ENCODE measurements around the gene RTN4RL1. TPM values are rescaled to one million over a fixed set of nuclear protein-coding genes. Genes with fewer than 3 reads are reported as not detected.

Gene RTN4RL1
- total and polyA plus RNA-seq, 12 donors: 1.3 to 9.4 (median 6.1) TPM

DNA sequence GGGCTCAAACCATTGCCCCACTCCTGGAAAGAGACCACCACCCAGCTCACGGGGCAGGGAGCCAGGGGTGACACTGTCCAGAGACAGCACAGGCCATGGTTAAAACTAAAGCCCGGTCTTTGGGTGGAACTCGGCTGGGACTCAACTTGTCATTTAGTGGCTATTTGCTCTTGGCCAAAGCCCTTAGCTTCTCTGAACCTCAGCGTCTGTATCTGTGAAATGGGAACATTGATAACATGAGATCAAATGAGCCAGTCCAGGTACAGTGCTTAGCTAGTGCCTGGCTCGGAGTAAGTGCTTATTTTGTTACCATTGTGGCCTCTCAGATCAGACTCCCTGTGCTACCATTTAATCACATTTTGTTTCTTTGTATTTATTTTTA is 48.5 kb downstream of the RTN4RL1 start:
- 85 to 94% (median 90%) methylated on average over 4 to 5 of the region's 5 CpGs for WGBS, 4 donors
- H3K36me3 ChIP-seq (replicated peaks in 1 of 2): no peaks in the 10 kb centered on the region

DNA sequence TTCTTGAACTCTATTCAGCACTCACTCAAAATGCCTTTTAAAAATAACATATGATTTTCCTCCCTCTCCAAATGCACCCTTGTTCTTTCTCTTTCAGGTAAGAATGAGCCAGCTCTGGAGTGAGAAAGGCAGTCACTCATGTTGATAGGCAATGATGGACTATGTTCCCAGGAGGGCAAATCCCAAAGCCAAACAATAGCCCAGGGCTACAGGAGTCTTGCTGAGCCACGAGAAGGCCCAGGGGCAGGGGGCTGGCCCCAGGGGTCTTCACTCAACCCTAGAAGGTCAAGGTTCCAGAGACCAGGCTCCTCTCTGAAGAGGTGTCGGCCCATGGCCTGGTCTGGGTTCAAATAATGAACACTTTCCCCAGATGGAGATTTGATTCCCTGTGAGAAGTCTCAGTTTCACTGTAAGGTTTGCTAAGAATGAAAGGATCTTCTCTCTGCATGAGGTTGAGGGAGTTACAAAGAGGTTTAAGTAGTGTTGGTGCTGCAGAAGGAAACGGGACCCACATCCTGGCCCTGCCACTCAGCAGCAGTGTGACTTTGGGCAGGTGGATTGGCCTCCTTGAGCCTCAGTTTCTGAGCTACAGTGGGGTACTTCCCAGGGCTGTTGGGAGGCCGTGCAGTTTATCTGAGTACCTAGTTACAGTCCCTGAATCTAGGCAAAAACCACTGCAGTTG is 49.0 kb downstream of the RTN4RL1 start:
- WGBS, 4 donors: 77 to 88% (median 84%) methylated on average over 4 of the region's 4 CpGs
- Histone ChIP-seq H3K4me3 (no peak overlapping the region), H3K27ac (no peak overlapping the region), H3K27me3 (no peaks in the 10 kb centered on the region), H3K9me3 (replicated peaks in 1 of 3) (no peaks in the 10 kb centered on the region), H3K36me3 (replicated peaks in 1 of 2) (no peaks in the 10 kb centered on the region), H3K4me1 (replicated peaks in 1 of 2) (peaks cover 13 to 24% of the 10 kb centered on the region in 2 donors)
- TF ChIP-seq, protein P1, sequence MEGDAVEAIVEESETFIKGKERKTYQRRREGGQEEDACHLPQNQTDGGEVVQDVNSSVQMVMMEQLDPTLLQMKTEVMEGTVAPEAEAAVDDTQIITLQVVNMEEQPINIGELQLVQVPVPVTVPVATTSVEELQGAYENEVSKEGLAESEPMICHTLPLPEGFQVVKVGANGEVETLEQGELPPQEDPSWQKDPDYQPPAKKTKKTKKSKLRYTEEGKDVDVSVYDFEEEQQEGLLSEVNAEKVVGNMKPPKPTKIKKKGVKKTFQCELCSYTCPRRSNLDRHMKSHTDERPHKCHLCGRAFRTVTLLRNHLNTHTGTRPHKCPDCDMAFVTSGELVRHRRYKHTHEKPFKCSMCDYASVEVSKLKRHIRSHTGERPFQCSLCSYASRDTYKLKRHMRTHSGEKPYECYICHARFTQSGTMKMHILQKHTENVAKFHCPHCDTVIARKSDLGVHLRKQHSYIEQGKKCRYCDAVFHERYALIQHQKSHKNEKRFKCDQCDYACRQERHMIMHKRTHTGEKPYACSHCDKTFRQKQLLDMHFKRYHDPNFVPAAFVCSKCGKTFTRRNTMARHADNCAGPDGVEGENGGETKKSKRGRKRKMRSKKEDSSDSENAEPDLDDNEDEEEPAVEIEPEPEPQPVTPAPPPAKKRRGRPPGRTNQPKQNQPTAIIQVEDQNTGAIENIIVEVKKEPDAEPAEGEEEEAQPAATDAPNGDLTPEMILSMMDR (IDR thresholded peaks at IDR 0.05): no peak
- TF ChIP-seq POLR2A (IDR thresholded peaks at IDR 0.05): no peak
- no peak for DNase-seq
- intact Hi-C loops (cut with DNase I): no loop called here

More for the DNA sequence above, 48.5 kb downstream of the RTN4RL1 start:
- Histone ChIP-seq H3K4me3 (no peak overlapping the region), H3K4me1 (replicated peaks in 1 of 2) (peaks cover 13 to 24% of the 10 kb centered on the region in 2 donors), H3K9me3 (replicated peaks in 1 of 3) (no peaks in the 10 kb centered on the region), H3K27ac (no peak overlapping the region), H3K27me3 (no peaks in the 10 kb centered on the region)
- DNase-seq: no peak
- intact Hi-C loops (cut with DNase I): no loop called here
- TF ChIP-seq, protein P1 (IDR thresholded peaks at IDR 0.05): no peak
- no peak for TF ChIP-seq POLR2A (IDR thresholded peaks at IDR 0.05)

DNA sequence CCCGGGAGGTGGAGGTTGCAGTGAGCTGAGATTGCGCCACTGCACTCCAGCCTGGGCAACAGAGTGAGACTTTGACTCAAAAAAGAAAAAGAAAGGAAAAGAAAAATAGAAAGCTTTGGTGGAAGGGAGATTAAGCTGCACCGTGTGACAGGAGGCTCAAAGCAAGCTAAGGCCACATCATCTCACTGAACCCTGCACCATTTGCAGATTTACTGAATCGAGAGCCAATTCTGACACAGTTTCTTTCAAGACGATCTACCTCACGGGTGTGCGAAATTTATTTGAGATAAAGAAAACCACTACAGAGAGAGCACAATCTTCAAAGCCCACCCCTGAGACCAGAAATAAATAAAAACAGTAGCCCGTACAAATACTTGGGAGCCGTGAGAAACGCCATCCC is 49.6 kb downstream of the RTN4RL1 start:
- Histone ChIP-seq H3K9me3 (replicated peaks in 1 of 3) (no peaks in the 10 kb centered on the region), H3K4me3 (no peak overlapping the region), H3K27ac (no peak overlapping the region), H3K4me1 (replicated peaks in 1 of 2) (peaks cover 13 to 24% of the 10 kb centered on the region in 2 donors), H3K27me3 (no peaks in the 10 kb centered on the region), H3K36me3 (replicated peaks in 1 of 2) (no peaks in the 10 kb centered on the region)
- intact Hi-C loops (cut with DNase I): no loop called here
- 86 to 95% (median 94%) methylated on average over 10 of the region's 10 CpGs for WGBS, 4 donors
- DNase-seq: no peak
- TF ChIP-seq, protein P1 (IDR thresholded peaks at IDR 0.05): no peak
- no peak for TF ChIP-seq POLR2A (IDR thresholded peaks at IDR 0.05)

DNA sequence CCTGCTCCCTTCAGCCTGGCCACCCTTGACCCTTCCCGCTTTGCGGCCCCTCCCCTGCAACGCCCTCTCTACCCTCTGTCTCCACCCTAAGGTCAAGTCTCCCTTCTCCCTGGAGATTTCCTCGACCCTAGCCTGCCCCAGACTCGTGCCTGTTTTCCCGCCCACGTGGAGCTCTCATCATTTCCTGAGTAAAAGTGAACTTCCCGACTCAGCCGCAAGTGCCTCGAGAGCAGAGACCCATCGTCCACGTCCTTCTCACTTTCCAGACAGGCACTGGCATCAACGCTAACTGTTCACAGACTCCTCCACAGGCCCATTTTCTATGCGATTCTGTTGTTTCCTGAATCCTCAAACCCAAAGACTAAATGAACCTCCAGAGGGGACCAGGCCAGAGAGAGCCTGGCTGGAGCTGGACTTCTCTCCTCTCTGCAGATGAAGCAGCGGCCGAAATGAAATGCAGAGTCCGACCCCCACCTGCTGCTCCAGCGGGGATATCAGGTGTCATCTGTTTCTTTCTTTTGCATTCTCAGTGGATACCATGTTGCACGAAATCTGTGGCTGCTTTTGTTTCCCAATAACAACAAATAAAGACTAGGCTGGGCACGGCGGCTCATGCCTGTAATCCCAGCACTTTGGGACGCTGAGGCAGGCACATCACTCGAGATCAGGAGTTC is 52.5 kb downstream of the RTN4RL1 start:
- Histone ChIP-seq H3K4me3 (no peak overlapping the region), H3K9me3 (replicated peaks in 1 of 3) (no peaks in the 10 kb centered on the region), H3K36me3 (replicated peaks in 1 of 2) (no peaks in the 10 kb centered on the region), H3K4me1 (replicated peaks in 1 of 2) (peaks cover 6 to 11% of the 10 kb centered on the region in 2 donors), H3K27me3 (no peaks in the 10 kb centered on the region), H3K27ac (no peak overlapping the region)
- TF ChIP-seq, protein P1 (IDR thresholded peaks at IDR 0.05): peak in 2 of 6 experiments; percentile 27 to 32
- TF ChIP-seq POLR2A (IDR thresholded peaks at IDR 0.05): no peak
- peak in 5 of 7 donors; percentile 31 to 68 (median 49) for DNase-seq
- WGBS, 4 donors: 72 to 73% (median 72%) methylated on average over 23 of the region's 23 CpGs
- intact Hi-C loops (cut with DNase I): no loop called here
